ENCODE data around the gene PSPH. TPM values are rescaled to one million over a fixed set of nuclear protein-coding genes. Genes with fewer than 3 reads are reported as not detected.

Gene PSPH
- total RNA-seq, 1 experiment from 2014 or later = 52.1 TPM

- no peak for DNase-seq
- H4K20me1 ChIP-seq (ENCODE audit: control insufficient read depth, insufficient read depth, insufficient read length) = no peaks in the 10 kb centered on the region
- no peak overlapping the region for H4K8ac ChIP-seq (replicated peaks; ENCODE audit: insufficient read length, low read depth, low read length)
- no CpG with 5 or more reads among the region's 4 CpGs for WGBS (ENCODE audit: extremely low coverage, insufficient read length, low lambda C conversion rate)
- no peak overlapping the region for H4K91ac ChIP-seq (ENCODE audit: insufficient read length, low read depth, low read length)
- no peak overlapping the region for H3K56ac ChIP-seq (ENCODE audit: insufficient read length, low read depth, low read length)
- no peaks in the 10 kb centered on the region for H3K23me2 ChIP-seq (ENCODE audit: insufficient read length, low read depth, low read length, poor library complexity, severe bottlenecking)
- H2BK120ac ChIP-seq (ENCODE audit: low read depth, low read length, poor library complexity, severe bottlenecking) = no peak overlapping the region
- H4K5ac ChIP-seq (ENCODE audit: insufficient read length, low read depth, low read length) = no peak overlapping the region
- no peak overlapping the region for H3T11ph ChIP-seq (ENCODE audit: low read length)
- H3K18ac ChIP-seq (ENCODE audit: insufficient read length, low read depth, low read length) = no peak overlapping the region
- H2BK5ac ChIP-seq (ENCODE audit: insufficient read length, low read length) = no peak overlapping the region
- no peaks in the 10 kb centered on the region for H3K27me3 Mint-ChIP-seq (ENCODE audit: low read depth)
- no peaks in the 10 kb centered on the region for H3K4me1 ChIP-seq (ENCODE audit: insufficient read depth, low read length)
- H2BK15ac ChIP-seq (ENCODE audit: low read depth, low read length) = no peak overlapping the region
- H2BK12ac ChIP-seq (ENCODE audit: insufficient read length, low read depth, low read length) = no peak overlapping the region
- H3K4me2 ChIP-seq (ENCODE audit: insufficient read depth, insufficient read length, low read length) = no peak overlapping the region
- H3K79me1 ChIP-seq (ENCODE audit: insufficient read depth, low read depth, low read length, poor library complexity, severe bottlenecking) = no peaks in the 10 kb centered on the region
- H3K36me3 Mint-ChIP-seq (ENCODE audit: insufficient read depth in 1 of 3, low read depth in 3 of 3) = peaks cover 6 to 16% (median 16%) of the 10 kb centered on the region in 3 experiments
- no peak for TF ChIP-seq CTCF (conservative IDR thresholded peaks at IDR 0.05)
- no peak overlapping the region for H2BK20ac ChIP-seq (ENCODE audit: low read depth, low read length, poor library complexity, severe bottlenecking)
- H3K4me1 Mint-ChIP-seq = no peaks in the 10 kb centered on the region
- H3K4me3 Mint-ChIP-seq = no peak overlapping the region
- no peak overlapping the region for H3K27ac ChIP-seq (ENCODE audit: insufficient read length, low read depth, low read length)
- H3K27ac Mint-ChIP-seq = no peak overlapping the region
- no peak overlapping the region for H3K23ac ChIP-seq (ENCODE audit: insufficient read length, low read depth, low read length)
- H2AFZ ChIP-seq (ENCODE audit: low read length) = no peak overlapping the region
- no peaks in the 10 kb centered on the region for H3K79me2 ChIP-seq (ENCODE audit: insufficient read depth, low read length)
- H3K9me3 ChIP-seq (ENCODE audit: control insufficient read depth, low read depth, low read length) = no peaks in the 10 kb centered on the region
- no peak overlapping the region for H2AK5ac ChIP-seq (ENCODE audit: insufficient read length, low read length)
- no peaks in the 10 kb centered on the region for H3K9me3 Mint-ChIP-seq
- H3K9ac ChIP-seq (ENCODE audit: extremely low read depth, insufficient read length, low read length) = no peak overlapping the region
- H3K27me3 ChIP-seq (ENCODE audit: insufficient read depth, low read length) = no peaks in the 10 kb centered on the region
- H3K4ac ChIP-seq (ENCODE audit: low read depth, low read length) = no peak overlapping the region
- H3K14ac ChIP-seq (ENCODE audit: insufficient read depth, low read length) = no peak overlapping the region
Measured at GRCh38 chr7:56007167-56007652, 44.0 kb downstream of the PSPH start.
